Naive thymus-derived CD8-positive, alpha-beta T cell (primary cell): ENCODE results near the gene NEK3. TPM values are rescaled to one million over a fixed set of nuclear protein-coding genes. Genes with fewer than 3 reads are reported as not detected.
"Not testable (repeated sequence)": the region's sequence is repeated elsewhere in the genome, so short reads cannot be mapped to it uniquely, and the experiment has no call there.

ENCODE experiments used
- ATAC-seq, 2 donors: fragments of 150-1000 bp; cut with Tn5 transposase in 1 of 2; sonication (Bioruptor Pico), chemical (Tn5 transposase) in 1 of 2; 1 replicate in 1 of 2; 2 replicates in 1 of 2; pipeline ENCODE4 v1.10.0; 2021; ENCODE audit warnings: mild to moderate bottlenecking in 2 of 2, moderate library complexity in 2 of 2
- POLR2A ChIA-PET: fragments of 350-600 bp; sonication (Branson Sonifier 250); formaldehyde crosslinking; loops from one replicate; lab custom pipeline; 2021; ENCODE audit warnings: antibody characterized with exemption; lab: Charles Lee
- DNase-seq, 10 donors: peaks; one replicate each; pipeline versions ENCODE4 v3.0.0 to v3.0.0-alpha.2; 2020 to 2022
- H3K27ac Mint-ChIP-seq, 10 donors: one replicate each; pipeline ENCODE4 v1.8.0; 2020 to 2022; ENCODE audit warnings: mild to moderate bottlenecking in 10 of 10, mixed read lengths in 10 of 10, moderate library complexity in 4 of 10, inconsistent platforms in 1 of 10
- H3K27me3 Mint-ChIP-seq, 5 donors: one replicate each; pipeline ENCODE4 v1.8.0; 2021 to 2022; ENCODE audit warnings: mixed read lengths in 5 of 5
- H3K36me3 Mint-ChIP-seq, 3 donors: one replicate each; pipeline ENCODE4 v1.8.0; 2020 to 2022; ENCODE audit warnings: mixed read lengths in 3 of 3, mild to moderate bottlenecking in 2 of 3, inconsistent platforms in 1 of 3
- H3K4me1 Mint-ChIP-seq, 4 donors: one replicate each; pipeline ENCODE4 v1.8.0; 2021 to 2022; ENCODE audit warnings: mixed read lengths in 4 of 4
- H3K4me3 Mint-ChIP-seq, 10 donors: one replicate each; pipeline ENCODE4 v1.8.0; 2020 to 2022; ENCODE audit warnings: mild to moderate bottlenecking in 10 of 10, mixed read lengths in 10 of 10, moderate library complexity in 6 of 10, inconsistent platforms in 1 of 10
- H3K9me3 Mint-ChIP-seq, 9 donors: one replicate each; pipeline ENCODE4 v1.8.0; 2020 to 2022; ENCODE audit warnings: mixed read lengths in 9 of 9, mild to moderate bottlenecking in 3 of 9, inconsistent platforms in 1 of 9, moderate library complexity in 1 of 9
- polyA plus RNA-seq, 3 donors: library from polyadenylated mRNA; unstranded; fragments of 300-500 nt; fragmentation: Illumina TruSeq; gene quantifications; one replicate each; pipeline ENCODE4 v1.2.3, GENCODE V29; 2021
- total RNA-seq, 8 experiments: library from RNA in 2 of 8; stranded (reverse) in 2 of 8; gene quantifications; one replicate each; pipeline ENCODE4 v1.2.3 and lab custom pipeline; 2021 to 2026

NEK3 gene
- 1 to 10 TPM; 1.4 to 1.8 TPM for total RNA-seq
- polyA plus RNA-seq = under 1 TPM; 0.40 to 0.77 (median 0.63) TPM
- 1.1 to 4.2 (median 2.0) reads per million in 6 experiments for total RNA-seq (lab: John Stamatoyannopoulos, UW)

DNA sequence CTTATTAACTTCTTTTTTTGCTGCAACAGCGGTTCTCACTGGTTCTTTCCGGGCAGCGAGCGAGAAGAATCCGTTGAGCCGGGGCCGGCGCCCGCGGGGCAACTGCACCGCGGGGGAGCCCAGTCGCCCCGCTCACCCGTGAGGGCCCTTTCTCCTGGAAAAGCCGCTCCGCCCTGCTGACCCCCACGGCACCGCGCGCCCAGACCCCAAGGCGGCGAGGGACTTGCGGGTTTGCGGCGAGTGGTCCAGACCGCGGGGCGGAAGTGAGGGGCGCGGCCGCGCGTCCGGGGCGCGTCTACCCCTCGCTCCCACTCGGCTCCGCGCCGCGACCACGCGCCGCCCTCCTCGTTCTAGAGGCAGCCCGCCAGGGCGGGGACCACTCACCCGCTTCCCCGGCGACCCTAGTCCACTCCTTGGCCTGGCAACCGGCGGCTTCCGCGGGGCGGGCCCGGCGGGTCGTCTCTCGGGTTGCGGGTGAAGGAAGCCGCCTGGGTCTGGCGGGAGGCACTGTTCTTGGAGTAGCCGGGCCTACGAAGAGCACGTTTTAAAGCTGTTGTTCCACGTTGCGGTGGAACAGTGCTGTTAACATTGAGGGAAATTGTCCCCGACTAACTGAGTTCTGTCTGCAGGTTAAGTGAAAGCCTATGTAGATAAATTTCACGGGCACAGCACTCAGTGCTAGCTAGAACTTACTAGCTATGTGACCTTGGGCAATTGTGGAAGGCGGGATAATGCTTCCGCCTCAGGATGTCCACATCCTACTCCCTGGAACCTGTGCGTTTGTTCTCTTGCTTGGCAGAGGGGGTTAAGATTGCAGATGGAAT lies at the start of gene NEK3:
Gene NEK3, minus strand, starts transcription at position 439 of the 824 bp plus-strand sequence. CDS start 3,406 bp downstream, outside the sequence.
- peaks cover 16 to 37% (median 34%) of the 10 kb centered on the region in 4 donors for H3K4me1 Mint-ChIP-seq
- ATAC-seq = peak; percentile 77 to 90
- POLR2A ChIA-PET = interaction anchor here (0.6 to 1.3 kb wide), 4 partner anchors 12 to 707 kb away, joined by 3 to 6 read pairs (median 4); partner anchors contain the start of gene INTS6
- H3K4me3 Mint-ChIP-seq = peak within 1 kb of the TSS; percentile 77 to 91 (median 89)
- H3K9me3 Mint-ChIP-seq = no peaks in the 10 kb centered on the region
- H3K27ac Mint-ChIP-seq = peak within 1 kb of the TSS; percentile 27 to 92 (median 80)
- peaks cover 0 to 5% (median 0%) of the 10 kb centered on the region in 5 donors for H3K27me3 Mint-ChIP-seq
- no peaks in the 10 kb centered on the region for H3K36me3 Mint-ChIP-seq
- DNase-seq = peak; percentile 12 to 72 (median 50)

DNA sequence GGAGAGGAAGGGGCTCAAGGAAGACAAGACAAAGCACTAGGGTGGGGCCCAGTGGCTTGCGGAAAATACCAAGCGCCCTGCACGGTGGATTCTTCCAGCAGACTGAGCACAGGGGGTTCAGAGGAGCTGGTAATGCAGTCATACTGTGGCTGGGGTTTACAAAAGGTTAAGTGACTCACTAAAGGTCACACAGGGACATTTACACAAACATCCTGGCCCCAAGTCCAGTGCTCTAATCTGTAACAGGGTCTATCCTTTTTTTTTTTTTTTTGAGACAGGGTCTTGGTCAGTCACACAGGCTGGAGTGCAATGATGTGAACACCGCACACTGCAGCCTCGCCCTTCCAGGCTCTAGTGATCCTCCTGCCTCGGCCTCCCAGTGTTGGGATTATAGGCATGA lies 49.0 kb upstream of the NEK3 start:
- H3K9me3 Mint-ChIP-seq, H3K36me3 Mint-ChIP-seq, DNase-seq, H3K4me3 Mint-ChIP-seq, H3K4me1 Mint-ChIP-seq, H3K27me3 Mint-ChIP-seq, POLR2A ChIA-PET, ATAC-seq, H3K27ac Mint-ChIP-seq: not testable (repeated sequence)

GRCh38 chr13:52207896-52208295 lies 48.5 kb upstream of the NEK3 start:
- H3K36me3 Mint-ChIP-seq, H3K27me3 Mint-ChIP-seq, H3K9me3 Mint-ChIP-seq, H3K4me3 Mint-ChIP-seq, DNase-seq, H3K27ac Mint-ChIP-seq, POLR2A ChIA-PET, H3K4me1 Mint-ChIP-seq, ATAC-seq: not testable (repeated sequence)

- H3K27me3 Mint-ChIP-seq, H3K36me3 Mint-ChIP-seq, H3K4me1 Mint-ChIP-seq, POLR2A ChIA-PET, ATAC-seq, H3K9me3 Mint-ChIP-seq, DNase-seq, H3K27ac Mint-ChIP-seq, H3K4me3 Mint-ChIP-seq: not testable (repeated sequence)
Observed at GRCh38 chr13:52207337-52207736, 47.9 kb upstream of the NEK3 start.

DNA sequence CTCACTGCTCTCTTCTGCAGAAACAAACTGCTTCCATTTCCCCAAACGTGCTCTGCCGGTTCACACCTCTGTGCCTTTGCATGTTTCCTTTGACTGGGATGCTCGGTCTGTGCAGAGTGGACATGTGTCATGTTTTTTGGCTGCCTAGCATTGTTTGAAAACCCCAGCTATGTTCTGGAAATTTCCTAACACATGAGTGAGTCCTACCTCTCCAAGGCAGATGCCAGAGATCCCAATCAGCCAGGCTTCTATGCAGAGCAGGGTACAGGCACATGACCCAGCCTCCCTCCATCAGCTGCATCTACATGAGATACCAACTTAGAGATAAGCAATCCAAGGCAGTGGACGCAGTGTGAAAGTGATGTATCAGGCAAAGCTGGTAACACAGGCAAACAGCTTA lies 45.1 kb upstream of the NEK3 start:
- H3K4me3 Mint-ChIP-seq, H3K9me3 Mint-ChIP-seq, H3K27ac Mint-ChIP-seq, H3K36me3 Mint-ChIP-seq, DNase-seq, H3K4me1 Mint-ChIP-seq, POLR2A ChIA-PET, ATAC-seq, H3K27me3 Mint-ChIP-seq: not testable (repeated sequence)

GRCh38 chr13:52203864-52204263 lies 44.5 kb upstream of the NEK3 start:
- H3K27ac Mint-ChIP-seq, POLR2A ChIA-PET, H3K4me3 Mint-ChIP-seq, H3K36me3 Mint-ChIP-seq, H3K27me3 Mint-ChIP-seq, H3K4me1 Mint-ChIP-seq, ATAC-seq, H3K9me3 Mint-ChIP-seq, DNase-seq: not testable (repeated sequence)

DNA sequence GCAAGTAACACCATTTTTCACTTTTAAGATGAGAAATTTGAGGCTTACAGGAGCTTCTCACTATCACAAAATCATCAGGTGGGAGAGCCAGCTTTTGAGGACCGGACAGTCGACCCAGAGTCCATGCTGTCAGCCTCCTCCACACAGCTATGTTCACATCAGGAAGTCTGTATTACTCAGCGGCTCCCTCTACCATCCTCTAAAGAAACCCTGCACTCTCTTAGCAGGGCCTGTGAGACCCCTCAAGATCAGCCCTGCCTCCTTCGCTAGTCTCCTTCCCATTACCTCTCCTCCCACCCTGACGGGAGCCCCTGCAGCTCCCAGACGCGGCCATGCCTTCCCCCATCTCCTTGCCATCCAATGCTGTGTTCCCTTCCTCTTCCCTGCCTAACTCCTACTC lies 43.1 kb upstream of the NEK3 start:
- DNase-seq, ATAC-seq, H3K36me3 Mint-ChIP-seq, POLR2A ChIA-PET, H3K9me3 Mint-ChIP-seq, H3K27me3 Mint-ChIP-seq, H3K4me1 Mint-ChIP-seq, H3K4me3 Mint-ChIP-seq: not testable (repeated sequence)
- peak overlapping the region in 2 of 10 donors; percentile 37 to 85 for H3K27ac Mint-ChIP-seq

DNA sequence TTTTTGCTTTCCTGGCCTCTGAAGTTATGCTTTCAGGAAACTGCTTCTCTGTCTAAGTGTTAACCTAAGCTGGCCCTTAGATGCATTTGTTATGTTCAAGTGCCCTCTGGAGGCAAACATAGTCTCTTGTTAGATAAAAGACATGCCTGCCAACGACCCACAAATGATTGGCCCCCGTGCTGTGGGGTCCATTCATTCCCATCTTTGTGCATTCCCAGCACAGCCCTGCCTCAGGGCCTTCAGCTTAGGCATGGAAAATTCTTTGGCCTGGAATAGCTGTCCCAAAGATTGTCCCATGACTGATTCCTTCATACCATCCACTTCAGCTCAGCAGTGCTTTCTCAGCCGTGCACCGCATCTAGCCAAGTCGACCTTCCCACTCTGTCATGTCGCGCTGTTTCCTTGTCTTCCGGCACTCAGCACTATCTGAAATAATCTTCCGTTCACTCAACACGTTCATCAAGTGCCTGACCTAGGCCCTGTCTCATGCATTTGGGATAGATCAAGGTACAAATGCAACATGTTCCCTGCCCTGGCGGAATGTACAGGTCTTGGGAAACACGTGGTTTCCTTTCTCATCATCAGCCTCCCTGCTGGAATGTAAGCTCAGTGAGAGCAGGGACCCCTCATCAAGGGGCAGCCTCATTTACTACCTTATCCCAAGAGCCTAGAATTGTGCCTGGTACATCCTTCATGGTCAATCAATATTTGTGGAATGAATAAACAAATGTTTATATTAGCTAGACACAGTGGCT lies 42.2 kb upstream of the NEK3 start:
- not testable (repeated sequence) for H3K27me3 Mint-ChIP-seq
- DNase-seq = peak in 8 of 10 donors; percentile 5 to 68 (median 49)

GRCh38 chr13:52195401-52195837 lies 36.0 kb upstream of the NEK3 start:
- H3K4me1 Mint-ChIP-seq = peaks cover 12 to 36% (median 27%) of the 10 kb centered on the region in 4 donors
- H3K9me3 Mint-ChIP-seq = no peaks in the 10 kb centered on the region
- H3K4me3 Mint-ChIP-seq = peak overlapping the region; percentile 90 to 99 (median 99)
- POLR2A ChIA-PET = interaction anchor here (0.5 to 3.8 kb wide), 6 partner anchors 8 to 742 kb away, joined by 3 to 18 read pairs (median 6); partner anchors contain the start of genes ALG11, ATP7B, INTS6 and VPS36
- no peaks in the 10 kb centered on the region for H3K27me3 Mint-ChIP-seq
- ATAC-seq (peak; percentile 61 to 62), DNase-seq (peak; percentile 34 to 78 (median 56))
- peaks cover 0 to under 1% (median 0%) of the 10 kb centered on the region in 3 donors for H3K36me3 Mint-ChIP-seq
- peak overlapping the region; percentile 78 to 99 (median 98) for H3K27ac Mint-ChIP-seq

More for the DNA sequence above, 42.2 kb upstream of the NEK3 start:
- H3K27ac Mint-ChIP-seq = peak overlapping the region in 4 of 10 donors; percentile 11 to 64 (median 56)
- H3K4me3 Mint-ChIP-seq, H3K9me3 Mint-ChIP-seq, H3K4me1 Mint-ChIP-seq, POLR2A ChIA-PET, H3K36me3 Mint-ChIP-seq: not testable (repeated sequence)
- ATAC-seq = peak; percentile 87 to 94

- H3K9me3 Mint-ChIP-seq = no peaks in the 10 kb centered on the region
- peak overlapping the region; percentile 90 to 99 (median 99) for H3K4me3 Mint-ChIP-seq
- peaks cover 12 to 43% (median 33%) of the 10 kb centered on the region in 4 donors for H3K4me1 Mint-ChIP-seq
Observed at GRCh38 chr13:52194184-52194868, 34.9 kb upstream of the NEK3 start.

GRCh38 chr13:52193587-52194183 lies 34.3 kb upstream of the NEK3 start:
- H3K4me3 Mint-ChIP-seq = peak overlapping the region; percentile 90 to 99 (median 99)
- not testable (repeated sequence) for H3K9me3 Mint-ChIP-seq, H3K27me3 Mint-ChIP-seq
- peak; percentile 20 to 41 for ATAC-seq
- POLR2A ChIA-PET = interaction anchor here (1.2 to 3.8 kb wide), 7 partner anchors 37 to 740 kb away, joined by 3 to 18 read pairs (median 6); partner anchors contain the start of genes ALG11, ATP7B, DHRS12 and INTS6
- peaks cover 0 to 18% (median 0%) of the 10 kb centered on the region in 3 donors for H3K36me3 Mint-ChIP-seq
- H3K4me1 Mint-ChIP-seq = peaks cover 12 to 46% (median 33%) of the 10 kb centered on the region in 4 donors
- peak in 2 of 10 donors; percentile 25 to 30 for DNase-seq
- H3K27ac Mint-ChIP-seq = peak overlapping the region; percentile 95 to 99 (median 98)

More at GRCh38 chr13:52194184-52194868, 34.9 kb upstream of the NEK3 start:
- H3K36me3 Mint-ChIP-seq = peaks cover 0 to 11% (median 0%) of the 10 kb centered on the region in 3 donors
- peak overlapping the region; percentile 95 to 99 (median 98) for H3K27ac Mint-ChIP-seq
- POLR2A ChIA-PET = interaction anchor here (0.7 to 3.8 kb wide), 9 partner anchors 35 to 741 kb away, joined by 3 to 18 read pairs (median 6); partner anchors contain the start of genes ALG11, ATP7B, DHRS12 and INTS6
- DNase-seq (peak; percentile 66 to 96 (median 86)), ATAC-seq (peak; percentile 80 to 83)
- H3K27me3 Mint-ChIP-seq = no peaks in the 10 kb centered on the region
